Esophagus squamous epithelium (tissue), 4 donors: Measurements from ENCODE around the gene ADK.

Experiments used
- POLR2A ChIP-seq, 4 donors: fragments of 450-650 bp; IDR thresholded peaks; one replicate each; pipeline ENCODE4 v1.6.1; 2017; ENCODE audit warnings: antibody characterized with exemption in 4 of 4, mild to moderate bottlenecking in 4 of 4, moderate library complexity in 3 of 4
- TF ChIP-seq, protein P1 (sequence below), 6 experiments: fragments of 450-650 bp in 4 of 6; fragments of 200-600 bp in 2 of 6; sonication (generic) in 2 of 6; IDR thresholded peaks; one replicate each; pipeline ENCODE4 v1.5.1; 2016 to 2019; ENCODE audit warnings: antibody characterized with exemption in 6 of 6, mild to moderate bottlenecking in 4 of 6, moderate library complexity in 4 of 6

GRCh38 chr10:74450602-74451001, 299.6 kb downstream of the ADK start:
- TF ChIP-seq, protein P1, sequence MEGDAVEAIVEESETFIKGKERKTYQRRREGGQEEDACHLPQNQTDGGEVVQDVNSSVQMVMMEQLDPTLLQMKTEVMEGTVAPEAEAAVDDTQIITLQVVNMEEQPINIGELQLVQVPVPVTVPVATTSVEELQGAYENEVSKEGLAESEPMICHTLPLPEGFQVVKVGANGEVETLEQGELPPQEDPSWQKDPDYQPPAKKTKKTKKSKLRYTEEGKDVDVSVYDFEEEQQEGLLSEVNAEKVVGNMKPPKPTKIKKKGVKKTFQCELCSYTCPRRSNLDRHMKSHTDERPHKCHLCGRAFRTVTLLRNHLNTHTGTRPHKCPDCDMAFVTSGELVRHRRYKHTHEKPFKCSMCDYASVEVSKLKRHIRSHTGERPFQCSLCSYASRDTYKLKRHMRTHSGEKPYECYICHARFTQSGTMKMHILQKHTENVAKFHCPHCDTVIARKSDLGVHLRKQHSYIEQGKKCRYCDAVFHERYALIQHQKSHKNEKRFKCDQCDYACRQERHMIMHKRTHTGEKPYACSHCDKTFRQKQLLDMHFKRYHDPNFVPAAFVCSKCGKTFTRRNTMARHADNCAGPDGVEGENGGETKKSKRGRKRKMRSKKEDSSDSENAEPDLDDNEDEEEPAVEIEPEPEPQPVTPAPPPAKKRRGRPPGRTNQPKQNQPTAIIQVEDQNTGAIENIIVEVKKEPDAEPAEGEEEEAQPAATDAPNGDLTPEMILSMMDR (IDR thresholded peaks at IDR 0.05), result no peak
- TF ChIP-seq POLR2A (IDR thresholded peaks at IDR 0.05), result no peak
